Activated naive CD8-positive, alpha-beta T cell (primary cell): ENCODE data around the gene CIAO2A.

Source experiments
- H3K27ac Mint-ChIP-seq: one replicate; pipeline ENCODE4 v1.8.0; 2021; ENCODE audit warnings: mixed read lengths
- H3K27me3 Mint-ChIP-seq: one replicate; pipeline ENCODE4 v1.8.0; 2021; ENCODE audit warnings: mixed read lengths
- H3K36me3 Mint-ChIP-seq: one replicate; pipeline ENCODE4 v1.8.0; 2021; ENCODE audit warnings: mixed read lengths
- H3K4me1 Mint-ChIP-seq: one replicate; pipeline ENCODE4 v1.8.0; 2021; ENCODE audit warnings: low read depth, mixed read lengths
- H3K4me3 Mint-ChIP-seq: one replicate; pipeline ENCODE4 v1.8.0; 2021; ENCODE audit warnings: mild to moderate bottlenecking, mixed read lengths
- H3K9me3 Mint-ChIP-seq: one replicate; pipeline ENCODE4 v1.8.0; 2021; ENCODE audit warnings: low read depth, mixed read lengths

Gene CIAO2A

GRCh38 chr15:64093627-64094417, at the start of gene CIAO2A:
CIAO2A (minus strand) TSS chr15:64093838; CDS start chr15:64093768, 70 bp downstream.
- H3K4me1 Mint-ChIP-seq = peaks cover 70% of the 10 kb centered on the region
- no peaks in the 10 kb centered on the region for H3K9me3 Mint-ChIP-seq
- H3K4me3 Mint-ChIP-seq = peak within 1 kb of the TSS; percentile 98
- no peaks in the 10 kb centered on the region for H3K36me3 Mint-ChIP-seq
- no peaks in the 10 kb centered on the region for H3K27me3 Mint-ChIP-seq
- H3K27ac Mint-ChIP-seq = peak within 1 kb of the TSS; percentile 97

GRCh38 chr15:64143276-64143675, 49.6 kb upstream of the CIAO2A start:
- H3K27me3 Mint-ChIP-seq = no peaks in the 10 kb centered on the region
- H3K27ac Mint-ChIP-seq = no peak overlapping the region
- no peaks in the 10 kb centered on the region for H3K9me3 Mint-ChIP-seq
- H3K4me1 Mint-ChIP-seq = no peaks in the 10 kb centered on the region
- H3K36me3 Mint-ChIP-seq = no peaks in the 10 kb centered on the region
- no peak overlapping the region for H3K4me3 Mint-ChIP-seq

GRCh38 chr15:64141798-64142512, 48.3 kb upstream of the CIAO2A start:
- Mint-ChIP-seq H3K27me3 (no peaks in the 10 kb centered on the region), H3K27ac (peak overlapping the region; percentile 54), H3K9me3 (no peaks in the 10 kb centered on the region), H3K4me3 (no peak overlapping the region), H3K36me3 (no peaks in the 10 kb centered on the region), H3K4me1 (no peaks in the 10 kb centered on the region)

- Mint-ChIP-seq H3K9me3 (no peaks in the 10 kb centered on the region), H3K4me1 (no peaks in the 10 kb centered on the region), H3K36me3 (no peaks in the 10 kb centered on the region), H3K27ac (no peak overlapping the region), H3K27me3 (no peaks in the 10 kb centered on the region), H3K4me3 (no peak overlapping the region)
Observed at GRCh38 chr15:64138331-64138941, 44.8 kb upstream of the CIAO2A start.

GRCh38 chr15:64137226-64137833, 43.7 kb upstream of the CIAO2A start:
- H3K4me1 Mint-ChIP-seq = no peaks in the 10 kb centered on the region
- H3K27ac Mint-ChIP-seq = no peak overlapping the region
- no peaks in the 10 kb centered on the region for H3K36me3 Mint-ChIP-seq
- no peak overlapping the region for H3K4me3 Mint-ChIP-seq
- no peaks in the 10 kb centered on the region for H3K9me3 Mint-ChIP-seq
- H3K27me3 Mint-ChIP-seq = no peaks in the 10 kb centered on the region

- H3K4me3 Mint-ChIP-seq = no peak overlapping the region
- no peaks in the 10 kb centered on the region for H3K27me3 Mint-ChIP-seq
- H3K9me3 Mint-ChIP-seq = no peaks in the 10 kb centered on the region
- H3K36me3 Mint-ChIP-seq = no peaks in the 10 kb centered on the region
- H3K27ac Mint-ChIP-seq = no peak overlapping the region
- no peaks in the 10 kb centered on the region for H3K4me1 Mint-ChIP-seq
Observed at GRCh38 chr15:64136347-64136746, 42.7 kb upstream of the CIAO2A start.

- Mint-ChIP-seq H3K9me3 (no peaks in the 10 kb centered on the region), H3K27ac (no peak overlapping the region), H3K4me3 (no peak overlapping the region), H3K27me3 (no peaks in the 10 kb centered on the region), H3K4me1 (no peaks in the 10 kb centered on the region), H3K36me3 (peaks cover 2% of the 10 kb centered on the region)
Observed at GRCh38 chr15:64134345-64134829, 40.7 kb upstream of the CIAO2A start.

GRCh38 chr15:64133623-64134344, 40.1 kb upstream of the CIAO2A start:
- H3K27me3 Mint-ChIP-seq = no peaks in the 10 kb centered on the region
- H3K9me3 Mint-ChIP-seq = no peaks in the 10 kb centered on the region
- H3K4me1 Mint-ChIP-seq = no peaks in the 10 kb centered on the region
- no peak overlapping the region for H3K4me3 Mint-ChIP-seq
- H3K36me3 Mint-ChIP-seq = peaks cover 2% of the 10 kb centered on the region
- H3K27ac Mint-ChIP-seq = no peak overlapping the region

- Mint-ChIP-seq H3K4me1 (no peaks in the 10 kb centered on the region), H3K9me3 (no peaks in the 10 kb centered on the region), H3K27ac (peak overlapping the region; percentile 34), H3K36me3 (peaks cover 2% of the 10 kb centered on the region), H3K4me3 (no peak overlapping the region), H3K27me3 (no peaks in the 10 kb centered on the region)
Observed at GRCh38 chr15:64132217-64132616, 38.6 kb upstream of the CIAO2A start.

GRCh38 chr15:64131547-64131946, 37.9 kb upstream of the CIAO2A start:
- H3K4me1 Mint-ChIP-seq = no peaks in the 10 kb centered on the region
- no peaks in the 10 kb centered on the region for H3K9me3 Mint-ChIP-seq
- no peak overlapping the region for H3K27ac Mint-ChIP-seq
- no peak overlapping the region for H3K4me3 Mint-ChIP-seq
- no peaks in the 10 kb centered on the region for H3K27me3 Mint-ChIP-seq
- H3K36me3 Mint-ChIP-seq = peaks cover 2% of the 10 kb centered on the region

GRCh38 chr15:64130159-64130558, 36.5 kb upstream of the CIAO2A start:
- Mint-ChIP-seq H3K36me3 (peaks cover 4% of the 10 kb centered on the region), H3K27me3 (no peaks in the 10 kb centered on the region), H3K4me3 (no peak overlapping the region), H3K9me3 (no peaks in the 10 kb centered on the region), H3K27ac (no peak overlapping the region), H3K4me1 (no peaks in the 10 kb centered on the region)

- Mint-ChIP-seq H3K27me3 (no peaks in the 10 kb centered on the region), H3K27ac (no peak overlapping the region), H3K4me1 (no peaks in the 10 kb centered on the region), H3K4me3 (no peak overlapping the region), H3K9me3 (no peaks in the 10 kb centered on the region), H3K36me3 (peaks cover 4% of the 10 kb centered on the region)
Observed at GRCh38 chr15:64127521-64128270, 34.1 kb upstream of the CIAO2A start.

GRCh38 chr15:64125978-64126377, 32.3 kb upstream of the CIAO2A start:
- H3K4me3 Mint-ChIP-seq = no peak overlapping the region
- no peak overlapping the region for H3K27ac Mint-ChIP-seq
- no peaks in the 10 kb centered on the region for H3K27me3 Mint-ChIP-seq
- no peaks in the 10 kb centered on the region for H3K9me3 Mint-ChIP-seq
- H3K4me1 Mint-ChIP-seq = no peaks in the 10 kb centered on the region
- H3K36me3 Mint-ChIP-seq = peaks cover 4% of the 10 kb centered on the region

- Mint-ChIP-seq H3K36me3 (peaks cover 5% of the 10 kb centered on the region), H3K4me3 (no peak overlapping the region), H3K9me3 (no peaks in the 10 kb centered on the region), H3K27me3 (no peaks in the 10 kb centered on the region), H3K4me1 (no peaks in the 10 kb centered on the region), H3K27ac (no peak overlapping the region)
Observed at GRCh38 chr15:64122936-64123351, 29.3 kb upstream of the CIAO2A start.
